HG02610 (cell line): Measurements from ENCODE around the gene DDR2.
A peak's percentile ranks its signal among the peaks of the same experiment; 100 is the strongest.
"Not testable (repeated sequence)": the region's sequence is repeated elsewhere in the genome, so short reads cannot be mapped to it uniquely, and the experiment has no call there.

Experiments used
- ATAC-seq: cut with Tn5 transposase; IDR thresholded peaks from one replicate; pipeline ENCODE4 v1.9.1; 2021; ENCODE audit warnings: mild to moderate bottlenecking, moderate library complexity; ENCODE audit not compliant: unreplicated experiment

DDR2 gene

DNA sequence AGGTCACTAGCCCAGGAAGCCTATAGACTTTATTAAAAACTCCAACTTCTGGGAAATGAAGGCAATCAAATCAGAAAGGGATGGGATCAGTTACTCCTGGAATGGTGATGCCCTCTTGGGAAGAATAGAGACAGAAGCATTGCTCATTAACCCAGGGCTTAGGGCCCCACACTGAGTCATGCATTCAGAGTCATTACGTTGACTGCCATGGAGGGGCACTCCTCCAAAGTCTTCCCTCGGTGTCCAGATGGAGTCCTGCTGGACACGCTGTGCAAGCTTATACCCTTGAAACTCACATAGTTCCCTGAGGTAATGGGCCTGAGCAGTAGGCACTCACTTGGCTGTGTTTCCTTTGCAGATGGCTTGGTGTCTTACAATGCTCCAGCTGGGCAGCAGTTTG is 123.0 kb downstream of the DDR2 start:
- no peak for ATAC-seq

DNA sequence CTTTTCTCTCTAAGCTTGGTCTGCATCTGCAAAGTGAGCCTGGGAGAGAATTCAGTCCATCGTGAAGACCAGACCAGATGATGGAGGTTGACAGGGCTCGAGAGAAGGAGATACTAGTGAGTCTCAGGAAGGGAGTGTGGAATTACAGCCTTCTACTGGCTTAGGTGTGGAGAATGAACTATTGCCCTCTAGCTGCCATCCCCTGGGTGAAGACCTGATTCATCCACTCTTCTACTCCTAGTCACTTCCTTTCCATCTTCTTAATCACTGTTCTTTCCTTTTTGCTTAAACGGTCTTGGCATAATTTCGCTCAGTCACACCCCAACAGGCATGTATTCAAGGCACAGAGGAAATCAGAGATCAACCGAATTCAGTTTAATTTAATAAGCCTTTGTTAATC is 124.3 kb downstream of the DDR2 start:
- no peak for ATAC-seq

DNA sequence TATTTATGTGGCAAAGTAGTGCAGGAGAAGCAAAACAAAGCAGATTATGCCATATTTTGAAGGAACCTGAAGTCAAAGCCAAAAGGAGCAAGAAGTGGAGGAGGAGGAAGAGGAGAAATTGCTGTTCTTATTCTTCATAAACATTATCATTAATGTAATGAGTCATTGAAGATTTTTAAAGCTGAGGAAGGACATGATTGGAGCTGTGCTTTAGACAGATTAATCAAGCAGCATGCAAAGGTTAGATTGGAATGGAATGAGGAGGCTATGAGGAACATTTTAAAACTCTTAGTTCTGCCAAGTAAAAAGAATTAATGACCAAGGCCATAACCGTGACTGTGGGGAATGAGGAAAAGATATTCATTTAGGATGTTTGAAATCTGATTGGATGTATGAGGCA is 125.2 kb downstream of the DDR2 start:
- no peak for ATAC-seq

DNA sequence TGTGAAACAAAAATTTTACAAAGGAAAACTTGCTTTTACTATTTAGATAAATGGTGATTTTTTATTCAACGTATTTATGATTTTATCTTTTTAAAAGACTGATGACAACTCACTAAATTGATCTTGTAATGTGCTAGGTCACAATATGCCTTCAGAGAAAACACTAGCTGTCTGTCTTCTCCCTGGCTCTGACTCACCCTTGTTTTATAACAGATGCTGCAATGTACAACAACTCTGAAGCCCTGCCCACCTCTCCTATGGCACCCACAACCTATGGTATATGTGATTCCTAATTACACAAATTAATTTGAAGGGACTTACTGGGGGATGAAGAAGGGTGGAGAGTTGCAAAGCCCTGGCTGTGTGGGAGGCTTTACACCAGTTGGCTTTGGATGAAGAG is 133.5 kb downstream of the DDR2 start:
- no peak for ATAC-seq

DNA sequence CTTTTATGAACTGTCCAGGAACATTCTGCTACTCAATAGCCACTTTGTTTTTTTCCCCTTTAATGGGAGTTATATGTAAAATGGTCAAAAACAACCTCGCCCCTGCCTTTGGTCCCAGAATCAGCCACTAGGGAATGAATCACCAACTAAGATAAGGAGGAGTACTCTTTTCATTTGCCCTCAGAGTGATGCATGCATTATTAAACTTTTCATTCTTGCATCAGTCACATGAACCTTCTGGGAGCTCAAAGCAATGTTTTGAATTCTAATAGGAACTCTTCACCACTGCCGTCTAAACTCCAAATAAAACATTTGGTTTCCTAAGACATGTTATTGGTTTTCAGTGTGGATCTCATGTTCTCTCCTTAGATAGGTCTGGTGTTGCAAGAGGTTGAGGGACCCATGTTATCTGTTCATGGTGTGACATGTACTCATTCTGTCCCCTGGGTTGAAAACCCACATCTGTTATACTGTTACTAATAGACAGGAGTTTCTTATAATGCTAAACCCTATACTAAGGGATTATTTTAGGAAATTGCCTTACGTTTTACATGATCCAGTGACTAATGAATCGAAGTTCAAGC is 140.4 kb downstream of the DDR2 start:
- ATAC-seq: no peak

DNA sequence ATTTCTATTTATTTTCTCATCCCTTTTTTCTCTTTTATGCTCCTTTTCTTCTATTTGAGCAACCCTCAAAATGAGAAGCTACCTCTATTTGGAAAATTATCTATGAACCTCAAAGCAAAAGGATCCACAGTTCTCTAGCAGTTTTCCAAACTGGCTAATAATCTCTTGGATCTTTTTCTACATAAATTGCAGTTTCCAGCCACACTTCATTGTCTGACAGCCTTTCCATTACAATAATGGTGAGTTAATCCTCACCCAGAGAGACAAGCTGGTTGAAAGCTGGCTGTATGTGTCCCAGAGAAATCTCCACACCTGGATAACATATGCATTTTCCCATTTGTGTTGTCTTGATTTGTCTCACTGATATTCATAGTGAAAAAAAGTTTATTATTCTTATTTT is 141.7 kb downstream of the DDR2 start:
- no peak for ATAC-seq

DNA sequence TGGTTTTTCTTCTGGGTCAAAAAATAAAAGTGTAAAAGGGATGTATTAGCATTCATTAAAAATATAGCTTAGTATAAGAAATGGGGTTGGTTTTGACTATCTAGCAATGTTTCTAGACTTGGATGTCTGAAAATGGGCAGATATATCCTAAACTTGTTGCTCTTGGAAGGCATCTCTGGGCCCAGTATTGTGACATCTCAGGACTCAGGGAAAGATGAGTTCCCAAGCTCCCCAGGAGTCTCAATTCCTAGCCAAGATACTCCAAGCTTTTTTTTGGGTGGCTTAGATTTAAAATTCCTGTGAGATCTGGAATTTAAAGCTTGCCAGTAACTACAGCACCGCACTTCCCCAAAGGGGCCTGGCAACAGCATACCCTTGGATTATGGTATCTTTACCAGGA is 146.8 kb downstream of the DDR2 start:
- no peak for ATAC-seq

DNA sequence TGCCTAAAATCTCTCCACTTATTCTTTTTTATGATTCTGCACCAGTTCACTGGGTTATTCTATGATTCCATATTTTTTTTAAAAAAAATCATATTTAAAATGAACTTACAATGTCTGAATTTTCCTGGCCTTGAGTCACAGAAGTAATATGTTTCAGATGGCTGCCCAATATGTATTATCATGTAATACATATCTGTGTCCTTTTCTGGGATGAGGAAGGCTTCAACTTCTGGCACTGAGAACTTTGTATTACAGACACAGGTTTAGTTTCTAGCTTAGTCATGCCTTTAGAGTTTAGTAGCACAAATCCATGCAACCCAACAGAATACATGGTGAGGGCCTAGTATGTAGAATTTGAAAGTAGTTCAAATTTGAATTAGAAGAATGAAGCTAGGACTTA is 150.4 kb downstream of the DDR2 start:
- ATAC-seq: no peak

DNA sequence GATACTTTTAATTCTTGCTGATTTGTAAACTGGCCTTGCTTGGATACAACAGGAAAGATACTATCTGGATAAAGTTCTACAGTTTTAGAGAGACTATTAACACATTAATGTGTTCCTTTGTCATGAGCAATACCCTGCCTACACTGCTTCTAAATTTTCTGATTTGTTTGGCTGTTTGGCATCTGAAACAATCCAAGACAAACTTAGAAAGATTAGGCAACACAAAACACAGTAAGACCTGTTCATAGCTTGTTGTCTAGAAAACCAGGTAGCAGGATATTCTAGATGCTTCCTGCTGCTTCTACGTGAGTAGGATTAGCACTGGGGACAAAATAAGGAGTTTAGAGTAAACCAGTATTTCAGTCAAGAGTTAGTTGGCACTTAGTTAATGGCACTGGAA is 152.7 kb downstream of the DDR2 start:
- not testable (repeated sequence) for ATAC-seq

DNA sequence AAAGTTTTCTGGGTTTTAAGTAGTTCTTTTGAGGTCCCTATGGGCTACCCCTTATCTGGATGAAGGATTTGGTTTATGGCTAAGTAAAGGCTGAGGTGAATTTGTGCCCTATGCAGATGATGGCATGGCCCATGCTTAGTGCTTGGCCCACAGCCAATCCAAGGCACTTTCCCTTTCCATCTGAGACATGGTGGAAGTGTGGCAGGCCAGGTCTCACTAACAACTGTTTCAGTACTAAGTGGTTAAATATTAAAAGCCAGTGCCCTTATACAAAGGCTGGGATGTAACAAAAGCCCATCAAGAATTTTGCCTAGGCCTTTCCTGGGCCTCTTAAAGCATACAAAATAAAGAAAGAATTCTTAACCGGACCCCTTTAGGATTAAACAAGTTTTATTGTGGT is 156.5 kb downstream of the DDR2 start:
- not testable (repeated sequence) for ATAC-seq

DNA sequence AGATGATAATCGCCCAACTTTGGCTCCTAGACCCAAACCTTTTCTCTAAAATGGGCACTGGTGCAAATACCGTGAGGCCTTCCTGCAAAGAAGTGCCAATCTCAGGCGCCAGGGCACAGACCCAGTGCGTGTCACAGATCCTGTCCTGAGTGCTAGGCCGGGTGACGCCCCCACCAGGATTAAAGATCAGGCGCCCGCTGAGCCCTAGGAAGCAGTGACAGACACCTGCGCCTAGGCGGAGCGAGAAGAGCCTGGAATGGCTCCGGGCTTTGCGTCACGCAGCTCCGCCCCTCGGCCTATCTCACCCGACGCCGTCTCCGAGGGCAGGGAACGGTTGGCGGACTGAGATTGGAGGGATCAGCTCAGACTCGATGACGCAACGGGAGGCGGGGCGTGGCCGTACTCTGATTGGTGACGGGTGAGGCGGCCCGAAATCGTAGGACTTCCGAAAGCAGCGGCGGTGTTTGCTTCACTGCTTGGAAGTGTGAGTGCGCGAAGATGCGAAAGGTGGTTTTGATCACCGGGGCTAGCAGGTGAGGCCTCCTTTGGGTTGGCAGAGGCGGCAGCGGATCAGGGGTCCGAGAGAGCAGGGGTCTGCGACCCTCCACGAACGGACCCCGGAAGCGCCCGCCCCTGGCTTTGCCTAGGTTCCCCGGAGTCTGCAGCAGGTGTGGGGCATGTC is 158.2 kb downstream of the DDR2 start, which contains the start of gene HSD17B7:
HSD17B7 (plus strand) TSS at position 400 of the 682 bp plus-strand sequence; CDS start at position 499, 99 bp downstream.
- peak; percentile 100 for ATAC-seq

DNA sequence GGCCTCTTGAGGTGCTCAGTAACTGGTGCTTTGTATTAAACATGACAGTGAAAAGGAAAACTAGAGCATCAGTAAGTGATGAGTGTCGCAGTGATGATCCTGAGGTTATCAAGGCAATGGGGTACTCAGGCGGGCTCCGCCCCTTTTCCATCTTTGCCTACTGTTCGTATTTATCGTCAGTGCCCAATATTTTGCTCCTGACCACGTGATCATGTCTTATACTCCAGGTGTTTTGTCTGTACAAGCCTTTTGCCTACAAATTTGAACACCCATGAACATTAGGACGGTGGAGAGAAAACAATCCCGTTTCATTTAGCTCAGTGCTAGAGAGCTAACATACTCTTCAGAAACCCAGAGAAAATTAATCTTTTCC is 158.7 kb downstream of the DDR2 start:
- ATAC-seq: peak; percentile 0

DNA sequence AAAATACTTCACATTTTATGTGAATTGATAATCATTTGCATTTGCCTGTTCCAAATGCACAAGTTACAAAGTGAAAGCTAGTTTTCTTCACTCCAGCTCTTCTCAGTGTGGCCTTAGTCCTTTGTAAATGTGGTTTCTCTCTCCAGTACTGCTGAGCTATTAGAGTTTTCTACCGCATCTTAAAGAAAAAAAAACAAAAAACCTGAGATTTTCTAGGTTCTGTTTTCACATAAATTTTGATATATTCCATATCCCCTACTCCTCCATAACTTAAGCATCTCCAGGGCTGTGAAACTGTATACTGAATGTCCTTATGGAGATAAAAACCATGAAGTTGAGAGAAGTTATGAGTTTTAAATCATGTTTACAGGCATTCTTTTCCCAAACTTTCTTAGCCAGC is 162.0 kb downstream of the DDR2 start:
- not testable (repeated sequence) for ATAC-seq

DNA sequence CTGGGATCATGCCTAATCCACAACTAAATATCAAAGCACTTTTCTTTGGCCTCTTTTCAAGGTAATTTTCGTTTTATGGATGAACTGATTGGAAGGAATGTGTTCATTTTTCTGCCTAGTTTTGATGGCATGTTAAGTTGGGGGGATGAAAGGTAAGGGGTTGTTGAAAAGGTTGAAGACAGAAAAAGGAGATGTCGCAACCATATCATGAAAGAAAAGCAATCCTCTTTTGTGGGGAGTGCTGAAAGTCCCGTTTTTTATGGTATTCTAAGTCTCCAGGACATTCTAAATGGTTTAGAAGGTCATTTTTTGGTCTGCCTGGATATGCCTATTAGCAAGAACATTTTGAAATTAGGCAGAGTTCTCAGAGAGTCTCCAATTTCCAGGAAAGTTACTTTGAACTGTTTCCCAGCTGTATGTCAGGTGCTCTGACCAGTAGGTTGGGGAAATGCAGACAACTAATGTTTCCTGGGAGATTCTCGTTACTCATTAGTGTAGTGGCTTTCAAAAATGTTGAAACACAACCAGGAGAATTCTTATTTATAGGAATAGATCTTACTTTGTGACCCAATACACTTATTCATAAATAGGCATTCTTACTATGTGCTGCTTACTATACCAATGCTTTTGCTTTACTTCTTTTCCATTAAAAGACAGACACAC is 164.5 kb downstream of the DDR2 start:
- not testable (repeated sequence) for ATAC-seq

DNA sequence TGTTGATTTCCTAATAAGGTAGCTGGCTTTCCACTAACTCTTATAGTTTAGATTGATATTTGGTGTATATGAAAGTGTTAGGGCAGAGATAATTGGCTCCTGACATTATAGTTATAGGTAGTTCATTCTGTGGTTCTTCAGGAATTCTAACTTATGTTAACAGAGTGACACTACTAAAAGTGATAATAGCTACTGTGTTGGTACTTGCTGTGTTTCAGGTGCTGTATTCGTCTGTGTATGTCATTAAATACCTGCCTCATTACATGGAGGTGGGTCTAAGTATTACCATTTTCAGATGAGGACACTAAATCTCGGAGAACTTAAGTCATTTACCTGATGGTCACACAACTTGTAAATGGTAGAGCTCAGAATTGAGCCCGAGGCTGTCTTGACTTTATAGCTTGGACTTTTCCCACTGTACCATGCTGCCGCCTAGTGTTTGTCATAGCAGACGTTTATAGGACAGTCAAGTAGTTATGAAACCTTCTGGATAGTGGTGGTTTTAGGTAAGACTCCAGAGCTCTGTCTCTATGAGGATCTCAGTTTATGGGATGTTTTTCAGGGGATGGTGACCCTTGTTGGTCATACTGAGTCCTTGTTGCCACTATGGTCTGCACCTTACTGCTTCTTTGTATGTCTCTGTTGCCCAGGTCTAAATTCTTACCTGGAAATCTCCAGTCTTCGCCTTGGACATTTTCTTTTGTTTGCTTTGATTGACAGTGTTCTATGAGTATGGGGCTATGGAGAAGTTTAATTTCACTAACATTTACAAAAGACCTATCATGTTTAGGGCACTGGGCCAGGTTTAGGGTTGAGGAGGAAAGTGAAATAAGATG is 167.9 kb downstream of the DDR2 start:
- peak; percentile 60 for ATAC-seq

DNA sequence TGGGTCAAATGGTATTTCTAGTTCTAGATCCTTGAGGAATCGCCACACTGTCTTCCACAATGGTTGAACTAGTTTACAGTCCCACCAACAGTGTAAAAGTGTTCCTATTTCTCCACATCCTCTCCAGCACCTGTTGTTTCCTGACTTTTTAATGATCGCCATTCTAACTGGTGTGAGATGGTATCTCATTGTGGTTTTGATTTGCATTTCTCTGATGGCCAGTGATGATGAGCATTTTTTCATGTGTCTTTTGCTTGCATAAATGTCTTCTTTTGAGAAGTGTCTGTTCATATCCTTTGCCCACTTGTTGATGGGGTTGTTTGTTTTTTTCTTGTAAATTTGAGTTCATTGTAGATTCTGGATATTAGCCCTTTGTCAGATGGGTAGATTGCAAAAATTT is 175.2 kb downstream of the DDR2 start:
- not testable (repeated sequence) for ATAC-seq

DNA sequence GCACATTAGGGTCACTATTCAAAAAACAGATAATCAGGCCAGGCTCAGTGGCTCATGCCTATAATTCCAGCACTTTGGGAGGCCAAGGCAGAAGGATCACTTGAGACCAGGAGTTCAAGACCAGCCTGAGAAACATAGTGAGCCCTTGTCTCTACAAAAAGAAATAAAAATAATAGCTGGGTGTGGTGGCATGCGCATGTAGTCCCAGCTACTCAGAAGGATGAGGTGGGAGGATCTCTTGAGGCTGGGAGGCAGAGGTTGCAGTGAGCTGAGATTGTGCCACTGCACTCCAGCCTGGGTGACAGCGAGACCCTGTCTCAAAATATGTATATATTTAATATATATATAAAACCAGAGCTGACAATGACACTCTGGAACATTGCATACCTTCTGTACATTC is 180.1 kb downstream of the DDR2 start:
- ATAC-seq: not testable (repeated sequence)

DNA sequence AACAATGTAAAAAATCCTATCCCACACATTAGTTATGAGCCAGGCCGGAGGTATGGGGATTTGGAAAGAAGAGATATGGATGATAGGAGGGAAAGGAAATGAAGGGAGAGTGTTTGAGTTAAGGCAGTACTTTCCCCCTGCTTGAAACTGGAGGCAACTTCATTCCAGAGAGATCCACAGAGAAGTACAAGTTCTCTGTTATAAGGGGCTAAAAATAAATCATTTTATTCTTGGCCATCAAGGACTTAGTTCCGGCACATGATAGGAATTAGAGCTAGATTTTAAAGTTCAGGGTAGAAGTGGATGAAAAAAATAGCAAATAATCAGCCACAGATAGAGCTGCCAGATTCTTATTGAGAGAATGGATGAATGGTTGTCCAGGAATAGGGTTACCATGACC is 185.9 kb downstream of the DDR2 start:
- ATAC-seq: not testable (repeated sequence)

DNA sequence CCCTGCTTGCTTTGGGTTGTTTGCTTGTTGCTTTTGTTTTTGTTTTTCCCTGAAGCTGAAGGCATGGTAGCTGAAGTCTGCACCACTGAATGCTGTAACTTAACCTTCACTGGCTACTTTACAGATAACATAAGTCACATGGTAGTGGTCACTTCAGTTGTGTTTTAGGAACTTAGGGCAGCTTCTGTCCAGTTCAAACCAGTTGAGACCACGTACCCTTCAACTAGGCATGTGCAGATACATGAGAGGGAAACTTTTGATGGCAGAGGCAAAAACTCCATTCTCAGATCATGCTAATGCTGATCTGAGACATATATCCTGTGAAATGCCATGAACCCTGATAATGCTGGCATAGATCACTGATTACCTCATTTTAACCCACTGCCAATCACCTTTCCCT is 186.4 kb downstream of the DDR2 start:
- ATAC-seq: not testable (repeated sequence)

DNA sequence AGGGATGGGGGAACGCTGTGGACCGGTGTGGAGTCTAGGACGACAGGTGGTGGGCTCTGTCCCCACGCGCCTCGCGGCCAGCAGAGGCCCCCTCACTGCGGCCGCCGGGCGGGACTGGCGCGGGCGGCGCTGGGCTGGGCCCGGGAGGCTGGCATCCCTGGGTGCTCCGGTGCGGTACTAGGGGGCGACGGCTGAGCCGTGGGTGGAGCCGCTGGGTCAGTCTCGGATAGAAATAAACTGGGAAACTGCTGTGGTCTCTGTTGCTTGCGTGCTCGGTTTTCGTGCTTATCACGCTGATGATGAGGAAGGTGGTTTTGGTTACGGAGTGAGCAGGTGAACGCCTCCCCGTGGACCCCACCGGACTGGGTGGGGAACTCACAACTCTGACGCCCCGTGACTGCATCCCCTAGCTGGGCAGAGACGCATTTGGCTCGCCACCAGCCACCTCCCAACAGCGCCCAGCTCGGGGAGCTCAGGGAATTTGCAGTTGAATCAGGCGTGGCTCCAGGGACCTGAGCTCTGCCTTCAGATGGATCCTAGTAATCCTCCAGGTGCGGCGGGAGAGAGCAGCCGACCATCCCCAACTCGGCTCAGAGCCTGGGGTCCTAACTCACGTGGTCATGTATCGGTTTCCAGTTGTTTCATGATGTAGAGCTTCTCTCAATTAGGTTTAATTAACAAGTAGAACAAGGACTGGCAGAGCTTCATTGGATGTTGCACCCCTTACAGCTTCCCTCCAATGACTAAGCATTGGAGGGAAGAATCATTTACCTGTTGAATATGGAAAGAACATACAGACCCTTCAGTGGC is 190.3 kb downstream of the DDR2 start:
- ATAC-seq: no peak

DNA sequence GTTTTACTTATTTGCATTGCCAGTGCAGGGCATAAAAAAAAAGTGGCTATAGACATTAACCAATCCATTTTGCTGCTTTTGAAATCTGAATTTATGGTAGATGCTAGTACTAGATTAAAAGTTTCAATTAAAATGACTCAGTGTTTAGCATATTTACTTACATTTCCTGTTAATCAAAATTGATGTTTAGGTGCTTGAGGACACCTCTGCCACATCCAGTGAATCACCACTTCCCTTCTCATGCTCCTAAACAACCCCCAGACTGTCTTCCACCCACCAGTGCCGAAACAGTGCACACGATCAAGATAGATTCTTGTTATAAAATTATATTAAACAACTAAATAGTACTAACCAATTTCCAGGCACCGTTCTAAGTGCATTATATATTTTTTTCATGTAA is 191.0 kb downstream of the DDR2 start:
- no peak for ATAC-seq
